ENCODE results near the gene ERMN. TPM values are rescaled to one million over a fixed set of nuclear protein-coding genes. Genes with fewer than 3 reads are reported as not detected.

Gene ERMN
- total RNA-seq, 1 experiment from 2014 or later: not detected

DNA sequence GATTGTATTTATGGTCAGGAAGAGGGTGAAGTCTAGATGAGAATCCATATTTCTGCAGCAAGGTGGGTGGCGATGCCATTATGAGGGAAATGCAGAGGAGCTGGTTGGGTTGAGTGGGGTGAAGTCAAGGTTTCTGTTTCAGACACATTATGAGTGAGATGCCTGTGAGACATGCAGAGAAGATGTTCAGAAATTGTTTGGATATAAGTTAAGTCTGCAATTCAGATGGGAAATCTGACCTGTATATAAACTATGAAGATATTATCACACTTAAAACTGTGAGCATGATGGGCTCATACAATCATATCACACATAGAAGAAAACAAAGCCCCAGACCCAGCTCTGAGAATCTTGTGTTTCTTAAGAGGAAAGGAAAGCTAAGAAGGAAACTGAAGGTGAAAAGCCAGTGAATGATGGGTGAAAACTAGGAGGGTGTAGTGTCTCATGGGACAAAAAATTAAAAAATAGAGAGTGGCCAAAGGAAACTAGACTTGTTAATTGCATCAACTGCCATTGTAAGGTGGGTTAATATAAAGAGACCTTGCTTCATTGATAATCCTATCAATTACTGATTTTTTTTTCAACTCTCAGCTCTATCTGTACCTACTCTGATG, 53.9 kb downstream of the ERMN start:
- no peak overlapping the region for H3K4me3 ChIP-seq
- no peak for DNase-seq
- no peaks in the 10 kb centered on the region for H3K27me3 ChIP-seq
- peaks cover 4% of the 10 kb centered on the region; the same call in 1 of the 2 replicates for H3K9me3 ChIP-seq
- no peaks in the 10 kb centered on the region for H3K36me3 ChIP-seq

DNA sequence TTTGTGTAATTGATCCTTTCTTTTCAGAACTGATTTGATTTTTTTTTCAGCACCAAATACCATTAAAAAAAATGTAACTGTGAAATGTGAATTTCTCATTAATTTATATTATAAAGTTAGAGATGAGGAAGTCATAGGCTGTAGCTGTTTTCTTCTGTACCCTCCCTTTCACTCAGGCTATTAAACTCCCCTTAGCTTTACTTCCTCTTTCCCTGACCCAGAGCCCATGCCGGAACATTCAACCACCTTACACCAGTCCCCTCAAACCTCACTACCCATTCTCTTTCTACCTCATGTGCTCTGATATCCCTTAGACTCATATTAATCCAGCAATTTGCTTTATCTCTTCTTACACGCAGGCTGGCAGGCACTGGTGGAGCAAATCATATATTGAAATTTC, 55.7 kb downstream of the ERMN start:
- DNase-seq: no peak
- Histone ChIP-seq H3K9me3 (peaks cover 4% of the 10 kb centered on the region; the same call in 1 of the 2 replicates), H3K4me3 (no peak overlapping the region), H3K36me3 (no peaks in the 10 kb centered on the region), H3K27me3 (no peaks in the 10 kb centered on the region)

DNA sequence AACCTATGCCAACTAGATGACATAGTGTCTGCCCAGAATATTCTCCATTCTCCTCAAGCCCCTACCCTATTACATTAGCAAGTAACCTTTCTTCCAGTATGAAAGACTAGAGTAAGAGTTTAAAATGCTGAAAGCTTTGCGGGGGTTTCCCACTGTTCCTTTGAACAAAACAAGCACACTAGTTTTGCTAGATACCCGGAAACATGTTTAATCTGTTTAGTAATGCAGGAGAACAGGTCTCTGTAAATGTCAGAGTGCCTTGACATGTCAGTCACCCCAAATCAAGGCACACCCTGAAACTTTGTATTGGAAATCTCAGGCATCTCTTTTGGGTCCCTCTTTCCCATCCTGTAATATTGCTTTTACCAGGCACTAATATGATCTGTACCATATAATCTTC, 56.6 kb downstream of the ERMN start:
- DNase-seq: no peak
- no peaks in the 10 kb centered on the region for H3K36me3 ChIP-seq
- no peak overlapping the region for H3K4me3 ChIP-seq
- 0 out of 2 replicates have a peak, but pooled peaks cover 2% of the 10 kb centered on the region for H3K9me3 ChIP-seq
- H3K27me3 ChIP-seq: no peaks in the 10 kb centered on the region

Other genes starting within 250 kb of the ERMN start
- gene GALNT5, start 68.1 kb downstream of the ERMN start, total RNA-seq (2014; rRNA removed; shearing (Covaris generic); ENCODE audit: low replicate concordance): 3.1 and 4.8 TPM in 2 replicates
- not detected in 2 replicates for gene CYTIP, start 118.3 kb upstream of the ERMN start, total RNA-seq (2014; rRNA removed; shearing (Covaris generic); ENCODE audit: low replicate concordance)

All from MG63 (cell line).